CD14-positive monocyte (primary cell): ENCODE measurements around the gene SEMA3A. TPM values are rescaled to one million over a fixed set of nuclear protein-coding genes. Genes with fewer than 3 reads are reported as not detected.
A peak's percentile ranks its signal among the peaks of the same experiment; 100 is the strongest.

Source experiments
- DNase-seq, 3 donors: peaks; one replicate each; pipeline ENCODE4 v3.0.0-alpha.2; 2011 to 2022
- H2AFZ ChIP-seq: 2 replicates; pipeline ENCODE4 v1.6.0; 2012; ENCODE audit warnings: mild to moderate bottlenecking, low read depth, low read length, inconsistent platforms; ENCODE audit not compliant: insufficient read depth, poor library complexity, severe bottlenecking
- H3K27ac ChIP-seq, 2 donors: 1 replicate in 1 of 2; 2 replicates in 1 of 2; pipeline ENCODE4 v1.5.1; 2012 to 2013; ENCODE audit warnings: low read length in 2 of 2, control low read depth in 1 of 2, inconsistent platforms in 1 of 2, low read depth in 1 of 2, mild to moderate bottlenecking in 1 of 2
- H3K27me3 ChIP-seq, 2 donors: one replicate each; pipeline versions ENCODE4 v1.6.0 to v1.6.1; 2011 to 2013; ENCODE audit warnings: low read length in 2 of 2; ENCODE audit not compliant: control insufficient read depth in 2 of 2, insufficient read depth in 2 of 2
- H3K36me3 ChIP-seq, 2 donors: replicated peaks in 1 of 2; 1 replicate in 1 of 2; 2 replicates in 1 of 2; pipeline versions ENCODE4 v1.5.1 to v1.6.1; 2012 to 2013; ENCODE audit warnings: low read length in 2 of 2, control low read depth in 1 of 2, inconsistent platforms in 1 of 2, mild to moderate bottlenecking in 1 of 2; ENCODE audit not compliant: insufficient read depth in 2 of 2, control insufficient read depth in 1 of 2
- H3K4me1 ChIP-seq, 2 donors: 1 replicate in 1 of 2; 2 replicates in 1 of 2; pipeline versions ENCODE4 v1.5.1 to v1.6.1; 2012 to 2013; ENCODE audit warnings: low read length in 2 of 2, control low read depth in 1 of 2, inconsistent platforms in 1 of 2, mild to moderate bottlenecking in 1 of 2, moderate library complexity in 1 of 2; ENCODE audit not compliant: insufficient read depth in 2 of 2, control insufficient read depth in 1 of 2
- H3K4me2 ChIP-seq: replicated peaks from 2 replicates; pipeline ENCODE3; 2012; ENCODE audit warnings: low read length, moderate library complexity, mild to moderate bottlenecking; ENCODE audit not compliant: poor library complexity, severe bottlenecking; ENCODE audit errors: extremely low read depth
- H3K4me3 ChIP-seq, 3 experiments: fragments of 200-600 bp in 1 of 3; sonication (generic) in 1 of 3; replicated peaks in 1 of 3; 1 replicate in 2 of 3; 2 replicates in 1 of 3; pipeline ENCODE4 v1.5.1; 2011 to 2013; ENCODE audit warnings: low read length in 3 of 3, mild to moderate bottlenecking in 3 of 3, control low read depth in 2 of 3, low read depth in 2 of 3, inconsistent platforms in 1 of 3, moderate library complexity in 1 of 3
- H3K79me2 ChIP-seq: 2 replicates; pipeline ENCODE4 v1.6.0; 2012; ENCODE audit warnings: mild to moderate bottlenecking, control low read depth, inconsistent platforms, low read length, moderate library complexity; ENCODE audit not compliant: insufficient read depth
- H3K9ac ChIP-seq: 2 replicates; pipeline ENCODE4 v1.6.0; 2017; ENCODE audit warnings: low read length, mild to moderate bottlenecking; ENCODE audit not compliant: insufficient read depth, poor library complexity, severe bottlenecking
- H3K9me3 ChIP-seq, 2 donors: replicated peaks in 1 of 2; 1 replicate in 1 of 2; 2 replicates in 1 of 2; pipeline versions ENCODE4 v1.5.1 to v1.6.1; 2012 to 2013; ENCODE audit warnings: low read length in 2 of 2, control low read depth in 1 of 2; ENCODE audit not compliant: control insufficient read depth in 1 of 2, insufficient read depth in 1 of 2
- H4K20me1 ChIP-seq: 2 replicates; pipeline ENCODE4 v1.6.0; 2012; ENCODE audit warnings: mild to moderate bottlenecking, low read length, control low read depth, moderate library complexity; ENCODE audit not compliant: insufficient read depth
- H3K27ac Mint-ChIP-seq, 7 donors: one replicate each; pipeline ENCODE4 v1.8.0; 2020; ENCODE audit warnings: mild to moderate bottlenecking in 7 of 7, mixed read lengths in 7 of 7, moderate library complexity in 6 of 7, inconsistent platforms in 2 of 7
- H3K27me3 Mint-ChIP-seq, 3 donors: one replicate each; pipeline ENCODE4 v1.8.0; 2021 to 2022; ENCODE audit warnings: low read depth in 3 of 3, mild to moderate bottlenecking in 3 of 3, mixed read lengths in 3 of 3, moderate library complexity in 3 of 3, inconsistent platforms in 1 of 3
- H3K36me3 Mint-ChIP-seq, 2 donors: one replicate each; pipeline ENCODE4 v1.8.0; 2020; ENCODE audit warnings: mixed read lengths in 2 of 2, inconsistent platforms in 1 of 2, mild to moderate bottlenecking in 1 of 2
- H3K4me1 Mint-ChIP-seq: one replicate; pipeline ENCODE4 v1.8.0; 2020; ENCODE audit warnings: mild to moderate bottlenecking, mixed read lengths
- H3K4me3 Mint-ChIP-seq, 2 donors: one replicate each; pipeline ENCODE4 v1.8.0; 2020; ENCODE audit warnings: mild to moderate bottlenecking in 2 of 2, mixed read lengths in 2 of 2, moderate library complexity in 1 of 2
- H3K9me3 Mint-ChIP-seq, 7 donors: one replicate each; pipeline ENCODE4 v1.8.0; 2020 to 2022; ENCODE audit warnings: mixed read lengths in 7 of 7, mild to moderate bottlenecking in 6 of 7, moderate library complexity in 6 of 7, inconsistent platforms in 2 of 7
- CTCF ChIP-seq: fragments of 200-600 bp; IDR thresholded peaks from one replicate; pipeline ENCODE4 v1.8.0; 2022; ENCODE audit warnings: antibody characterized with exemption, mild to moderate bottlenecking
- WGBS: methylation state at CpG from one replicate; pipeline ENCODE4 v1.1.5; 2013; ENCODE audit warnings: missing lambda C conversion rate; ENCODE audit not compliant: insufficient coverage; 5-methylcytosine and 5-hydroxymethylcytosine counted together
- intact Hi-C, 2 donors: fragments of 100-400 bp; cut with micrococcal nuclease; formaldehyde crosslinking; loops; one replicate each; pipeline versions ENCODE4 v1.15.0 to v1.15.1; 2023
- polyA plus RNA-seq, 3 donors: library from polyadenylated mRNA; depleted of rRNA in 1 of 3; unstranded in 2 of 3; stranded (reverse) in 1 of 3; fragments of 300-500 nt in 2 of 3; fragments of >200 nt in 1 of 3; fragmentation: Illumina TruSeq in 2 of 3; gene quantifications; 1 replicate in 2 of 3; 2 replicates in 1 of 3; pipeline ENCODE4 v1.2.3, GENCODE V29; 2012 to 2021

SEMA3A gene
- polyA plus RNA-seq, 3 donors = 0.03 TPM; not detected in 2

GRCh38 chr7:83957333-83957732 lies 237.3 kb downstream of the SEMA3A start:
- H3K4me2 ChIP-seq = no peak overlapping the region
- H4K20me1 ChIP-seq = no peaks in the 10 kb centered on the region
- no peak overlapping the region for H3K27ac Mint-ChIP-seq
- H3K4me1 ChIP-seq = no peaks in the 10 kb centered on the region
- H3K9me3 Mint-ChIP-seq = no peaks in the 10 kb centered on the region
- no peak overlapping the region for H2AFZ ChIP-seq
- H3K27ac ChIP-seq = no peak overlapping the region
- H3K27me3 ChIP-seq = no peaks in the 10 kb centered on the region
- peaks cover 0 to 4% (median 2%) of the 10 kb centered on the region in 3 donors for H3K27me3 Mint-ChIP-seq
- H3K4me3 Mint-ChIP-seq = no peak overlapping the region
- peak in 1 of 3 donors; percentile 4 for DNase-seq
- H3K36me3 ChIP-seq = no peaks in the 10 kb centered on the region
- H3K4me1 Mint-ChIP-seq = peaks cover 5% of the 10 kb centered on the region
- no peaks in the 10 kb centered on the region for H3K9me3 ChIP-seq
- WGBS = no CpG with 5 or more reads among the region's 3 CpGs
- TF ChIP-seq CTCF = no peak
- H3K79me2 ChIP-seq = no peaks in the 10 kb centered on the region
- H3K36me3 Mint-ChIP-seq = no peaks in the 10 kb centered on the region
- no peak overlapping the region for H3K9ac ChIP-seq
- intact Hi-C loops = no loop called here
- no peak overlapping the region for H3K4me3 ChIP-seq

GRCh38 chr7:83956104-83956503 lies 238.5 kb downstream of the SEMA3A start:
- peaks cover 5% of the 10 kb centered on the region for H3K4me1 Mint-ChIP-seq
- H3K4me2 ChIP-seq = no peak overlapping the region
- no peaks in the 10 kb centered on the region for H3K36me3 ChIP-seq
- no peak overlapping the region for H3K9ac ChIP-seq
- no peaks in the 10 kb centered on the region for H3K4me1 ChIP-seq
- intact Hi-C loops = no loop called here
- no peak overlapping the region for H3K4me3 Mint-ChIP-seq
- H3K79me2 ChIP-seq = no peaks in the 10 kb centered on the region
- H3K27ac ChIP-seq = no peak overlapping the region
- H3K27me3 ChIP-seq = no peaks in the 10 kb centered on the region
- H4K20me1 ChIP-seq = no peaks in the 10 kb centered on the region
- no peak for DNase-seq
- no peak overlapping the region for H3K27ac Mint-ChIP-seq
- 33% methylated on average over 1 of the region's 2 CpGs for WGBS
- H3K27me3 Mint-ChIP-seq = peaks cover 0 to 3% (median 0%) of the 10 kb centered on the region in 3 donors
- no peak overlapping the region for H2AFZ ChIP-seq
- no peak for TF ChIP-seq CTCF
- no peaks in the 10 kb centered on the region for H3K36me3 Mint-ChIP-seq
- H3K9me3 Mint-ChIP-seq = no peaks in the 10 kb centered on the region
- H3K9me3 ChIP-seq = no peaks in the 10 kb centered on the region
- H3K4me3 ChIP-seq = no peak overlapping the region
